ENCODE results near the gene TMPRSS15. TPM values are rescaled to one million over a fixed set of nuclear protein-coding genes. Genes with fewer than 3 reads are reported as not detected.

The TMPRSS15 gene
- total RNA-seq, 1 experiment from 2014 or later = not detected

GRCh38 chr21:18248171-18248570, 155.4 kb downstream of the TMPRSS15 start:
- H3K27ac ChIP-seq (ENCODE audit: low read depth, low read length) = no peak overlapping the region
- H3K9me3 ChIP-seq (ENCODE audit: control insufficient read depth in 1 of 2, insufficient read depth in 1 of 2, low read depth in 1 of 2, low read length in 2 of 2) = peaks cover 16 to 33% of the 10 kb centered on the region in 2 experiments
- RAD21 ChIA-PET (ENCODE audit: low non-redundant PET in 1 of 2, low total read pairs in 2 of 2, uncharacterized antibody in 2 of 2, unreplicated experiment in 2 of 2) = no interaction called here
- no peak overlapping the region for H3K4me2 ChIP-seq (ENCODE audit: low read length)
- H3K79me2 ChIP-seq (ENCODE audit: insufficient read depth, low read length) = no peaks in the 10 kb centered on the region
- no peak for ATAC-seq
- POLR2A ChIA-PET = no interaction called here
- H3K9me2 ChIP-seq (ENCODE audit: insufficient read depth) = no peaks in the 10 kb centered on the region
- CTCF ChIA-PET = no interaction called here
- no peaks in the 10 kb centered on the region for H3K27me3 ChIP-seq (ENCODE audit: insufficient read depth, low read length)
- no peak for DNase-seq (ENCODE audit: low read depth, low spot score)
- no TSS peak for BruUV-seq (replicated peaks)
- intact Hi-C loops (cut with micrococcal nuclease) = no loop called here
- H3K4me1 ChIP-seq (ENCODE audit: control insufficient read depth in 1 of 2, insufficient read depth in 2 of 2, low read length in 2 of 2) = no peaks in the 10 kb centered on the region
- H3K36me3 ChIP-seq (ENCODE audit: control insufficient read depth in 1 of 2, insufficient read depth in 2 of 2, low read length in 2 of 2) = no peaks in the 10 kb centered on the region
- TF ChIP-seq POLR2AphosphoS5 (IDR thresholded peaks at IDR 0.05; ENCODE audit: low read depth, low read length) (no peak), REST (IDR thresholded peaks at IDR 0.05; ENCODE audit: low read depth) (no peak), FOSL1 (IDR thresholded peaks at IDR 0.05; ENCODE audit: low read depth) (no peak), SIN3A (IDR thresholded peaks at IDR 0.05; ENCODE audit: low read depth) (no peak), TCF7L2 (IDR thresholded peaks at IDR 0.05; ENCODE audit: borderline replicate concordance, extremely low read depth, insufficient read depth, insufficient read length) (no peak), EGR1 (IDR thresholded peaks at IDR 0.05; ENCODE audit: low read depth) (no peak), EZH2 (IDR thresholded peaks at IDR 0.05) (no peak), ZFX (IDR thresholded peaks at IDR 0.05) (no peak), YY1 (IDR thresholded peaks at IDR 0.05; ENCODE audit: extremely low read depth, insufficient replicate concordance, low read depth, low read length) (no peak), SRF (IDR thresholded peaks at IDR 0.05; ENCODE audit: low read depth) (no peak), CEBPB (IDR thresholded peaks at IDR 0.05; ENCODE audit: low read depth) (no peak), ELF1 (IDR thresholded peaks at IDR 0.05; ENCODE audit: borderline replicate concordance, low read depth) (no peak), ZBTB33 (IDR thresholded peaks at IDR 0.05; ENCODE audit: extremely low read depth, insufficient replicate concordance, low read length) (no peak), POLR2A (IDR thresholded peaks at IDR 0.05; ENCODE audit: borderline replicate concordance, extremely low read depth, insufficient read depth, insufficient read length) (no peak), JUND (IDR thresholded peaks at IDR 0.05) (no peak), CBX3 (IDR thresholded peaks at IDR 0.05; ENCODE audit: low read depth) (no peak), SP1 (IDR thresholded peaks at IDR 0.05; ENCODE audit: low read depth) (no peak), ATF3 (IDR thresholded peaks at IDR 0.05) (no peak)
- H3K4me3 ChIP-seq (replicated peaks in 1 of 2; ENCODE audit: low read depth in 1 of 2, low read length in 2 of 2) = no peak overlapping the region
- no peaks in the 10 kb centered on the region for H4K20me1 ChIP-seq (ENCODE audit: insufficient read depth)
- H2AFZ ChIP-seq (ENCODE audit: low read depth, low read length, poor library complexity, severe bottlenecking) = no peak overlapping the region
- no peak overlapping the region for H3K9ac ChIP-seq (ENCODE audit: low read length)

Data from HCT116 (cell line).